ENCODE results near the gene MAGI1. TPM values are rescaled to one million over a fixed set of nuclear protein-coding genes. Genes with fewer than 3 reads are reported as not detected.
A peak's percentile ranks its signal among the peaks of the same experiment; 100 is the strongest.

Gene MAGI1
- total RNA-seq, 2 donors from 2014 or later, result 38.6 to 45.1 TPM

DNA sequence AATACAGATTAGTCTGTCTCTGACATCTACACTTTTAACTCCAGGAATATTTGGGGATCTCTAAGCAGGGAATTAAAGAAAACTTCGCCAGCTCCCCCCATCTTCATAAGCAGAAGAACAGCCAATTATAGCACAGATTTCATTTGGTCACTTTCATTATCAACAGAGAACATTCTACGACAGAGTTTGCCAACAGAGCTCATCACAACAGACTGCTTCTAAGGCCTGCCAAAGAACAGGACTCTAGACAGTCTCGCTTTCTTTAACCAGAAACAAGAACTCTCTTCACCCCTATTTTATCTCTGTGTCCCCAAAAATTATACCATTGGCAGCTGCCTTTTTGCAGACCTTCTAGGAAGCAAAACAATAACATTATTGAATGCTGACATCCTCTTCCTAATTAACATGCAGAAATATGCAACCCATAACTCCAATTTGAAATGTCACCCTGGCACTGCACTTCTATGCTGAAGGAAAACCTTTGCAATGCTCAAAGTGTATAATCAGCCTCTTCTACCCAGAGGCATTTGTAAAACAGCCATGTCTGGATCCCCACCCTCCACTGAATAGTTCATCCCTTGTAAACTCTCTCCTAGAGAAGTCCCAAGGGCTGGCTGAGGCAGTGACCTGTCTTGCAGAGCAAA lies 552.8 kb downstream of the MAGI1 start:
- no peak overlapping the region for H3K9ac ChIP-seq (ENCODE audit: extremely low read depth, low read length, poor library complexity, severe bottlenecking)
- TF ChIP-seq, protein P1, sequence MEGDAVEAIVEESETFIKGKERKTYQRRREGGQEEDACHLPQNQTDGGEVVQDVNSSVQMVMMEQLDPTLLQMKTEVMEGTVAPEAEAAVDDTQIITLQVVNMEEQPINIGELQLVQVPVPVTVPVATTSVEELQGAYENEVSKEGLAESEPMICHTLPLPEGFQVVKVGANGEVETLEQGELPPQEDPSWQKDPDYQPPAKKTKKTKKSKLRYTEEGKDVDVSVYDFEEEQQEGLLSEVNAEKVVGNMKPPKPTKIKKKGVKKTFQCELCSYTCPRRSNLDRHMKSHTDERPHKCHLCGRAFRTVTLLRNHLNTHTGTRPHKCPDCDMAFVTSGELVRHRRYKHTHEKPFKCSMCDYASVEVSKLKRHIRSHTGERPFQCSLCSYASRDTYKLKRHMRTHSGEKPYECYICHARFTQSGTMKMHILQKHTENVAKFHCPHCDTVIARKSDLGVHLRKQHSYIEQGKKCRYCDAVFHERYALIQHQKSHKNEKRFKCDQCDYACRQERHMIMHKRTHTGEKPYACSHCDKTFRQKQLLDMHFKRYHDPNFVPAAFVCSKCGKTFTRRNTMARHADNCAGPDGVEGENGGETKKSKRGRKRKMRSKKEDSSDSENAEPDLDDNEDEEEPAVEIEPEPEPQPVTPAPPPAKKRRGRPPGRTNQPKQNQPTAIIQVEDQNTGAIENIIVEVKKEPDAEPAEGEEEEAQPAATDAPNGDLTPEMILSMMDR (conservative IDR thresholded peaks at IDR 0.05), result no peak
- no peaks in the 10 kb centered on the region for H3K36me3 Mint-ChIP-seq (ENCODE audit: low read depth)
- no peaks in the 10 kb centered on the region for H3K27me3 Mint-ChIP-seq (ENCODE audit: insufficient read depth)
- no peak overlapping the region for H3K4me3 Mint-ChIP-seq
- 92 to 94% methylated on average over 3 of the region's 3 CpGs for WGBS, 2 experiments (ENCODE audit: insufficient coverage in 1 of 2, insufficient read length in 1 of 2)
- H3K27ac ChIP-seq (ENCODE audit: low read depth, low read length), result peak overlapping the region; percentile 36
- no peaks in the 10 kb centered on the region for H3K36me3 ChIP-seq (ENCODE audit: control insufficient read depth, insufficient read depth, low read length)
- H3K9me3 Mint-ChIP-seq, result no peaks in the 10 kb centered on the region
- no peak for DNase-seq
- H3K9me3 ChIP-seq (ENCODE audit: control insufficient read depth, low read length), result no peaks in the 10 kb centered on the region
- peaks cover 43% of the 10 kb centered on the region for H3K4me1 Mint-ChIP-seq
- no peaks in the 10 kb centered on the region for H3K27me3 ChIP-seq (ENCODE audit: control insufficient read depth, insufficient read depth, low read length, poor library complexity, severe bottlenecking)
- no peak overlapping the region for H3K4me3 ChIP-seq (ENCODE audit: low read length)
- no peak overlapping the region for H3K27ac Mint-ChIP-seq
- H3K4me1 ChIP-seq (ENCODE audit: control insufficient read depth, insufficient read depth, low read length), result peaks cover 2% of the 10 kb centered on the region

DNA sequence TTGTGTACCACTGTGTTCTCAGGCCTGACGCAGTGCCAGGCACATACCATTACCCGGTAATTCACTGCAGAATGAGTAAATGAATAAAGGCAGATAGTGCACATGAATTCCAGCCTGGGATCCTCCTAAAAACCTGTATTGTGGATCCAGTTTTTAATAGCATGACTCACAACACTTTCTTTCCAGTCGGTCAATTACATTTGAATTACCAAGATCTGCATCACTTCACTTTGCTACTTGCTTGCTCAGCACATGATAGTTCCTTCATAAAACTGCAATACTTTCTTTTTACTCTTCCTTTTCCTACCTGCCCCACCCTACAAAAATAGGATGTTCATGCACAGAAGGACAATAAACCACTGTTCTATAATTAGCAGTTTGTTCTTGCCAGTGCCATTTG lies 553.8 kb downstream of the MAGI1 start:
- H3K4me1 ChIP-seq (ENCODE audit: control insufficient read depth, insufficient read depth, low read length), result peaks cover 2% of the 10 kb centered on the region
- H3K9me3 Mint-ChIP-seq, result no peaks in the 10 kb centered on the region
- no peak overlapping the region for H3K9ac ChIP-seq (ENCODE audit: extremely low read depth, low read length, poor library complexity, severe bottlenecking)
- no peak overlapping the region for H3K4me3 Mint-ChIP-seq
- no peak for DNase-seq
- H3K27me3 Mint-ChIP-seq (ENCODE audit: insufficient read depth), result no peaks in the 10 kb centered on the region
- H3K27ac Mint-ChIP-seq, result no peak overlapping the region
- no peaks in the 10 kb centered on the region for H3K27me3 ChIP-seq (ENCODE audit: control insufficient read depth, insufficient read depth, low read length, poor library complexity, severe bottlenecking)
- 94% methylated on average over 2 of the region's 3 CpGs; no CpG with 5 or more reads in 1 of the 2 experiments for WGBS, 2 experiments (ENCODE audit: insufficient coverage in 1 of 2, insufficient read length in 1 of 2)
- peaks cover 45% of the 10 kb centered on the region for H3K4me1 Mint-ChIP-seq
- TF ChIP-seq, protein P1 (conservative IDR thresholded peaks at IDR 0.05), result no peak
- no peak overlapping the region for H3K4me3 ChIP-seq (ENCODE audit: low read length)
- H3K9me3 ChIP-seq (ENCODE audit: control insufficient read depth, low read length), result no peaks in the 10 kb centered on the region
- no peak overlapping the region for H3K27ac ChIP-seq (ENCODE audit: low read depth, low read length)
- no peaks in the 10 kb centered on the region for H3K36me3 ChIP-seq (ENCODE audit: control insufficient read depth, insufficient read depth, low read length)
- H3K36me3 Mint-ChIP-seq (ENCODE audit: low read depth), result no peaks in the 10 kb centered on the region

DNA sequence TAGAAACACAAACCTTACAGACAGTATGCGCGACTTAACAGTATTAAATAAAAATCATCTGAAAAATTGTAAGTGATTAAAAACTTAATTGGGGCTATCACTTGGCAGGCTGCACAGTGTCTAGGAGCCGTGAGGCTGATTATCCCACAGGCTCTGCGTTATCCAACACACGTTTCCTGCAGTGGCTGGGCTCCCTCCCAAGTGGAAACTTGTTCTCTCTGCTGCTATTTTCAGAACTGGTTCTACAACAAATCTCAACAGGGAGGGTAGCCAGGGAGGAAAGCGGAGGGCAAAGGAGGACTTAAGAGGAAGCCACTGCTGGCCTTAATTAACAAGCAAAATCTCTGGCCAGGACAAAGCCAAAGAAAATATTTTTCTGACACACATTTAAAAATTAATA lies 555.2 kb downstream of the MAGI1 start:
- no peaks in the 10 kb centered on the region for H3K36me3 Mint-ChIP-seq (ENCODE audit: low read depth)
- no peaks in the 10 kb centered on the region for H3K9me3 Mint-ChIP-seq
- no peak overlapping the region for H3K4me3 ChIP-seq (ENCODE audit: low read length)
- H3K27ac ChIP-seq (ENCODE audit: low read depth, low read length), result no peak overlapping the region
- no peaks in the 10 kb centered on the region for H3K36me3 ChIP-seq (ENCODE audit: control insufficient read depth, insufficient read depth, low read length)
- TF ChIP-seq, protein P1 (conservative IDR thresholded peaks at IDR 0.05), result no peak
- DNase-seq, result peak; percentile 68
- no peaks in the 10 kb centered on the region for H3K27me3 Mint-ChIP-seq (ENCODE audit: insufficient read depth)
- peak overlapping the region; percentile 1 for H3K27ac Mint-ChIP-seq
- H3K9ac ChIP-seq (ENCODE audit: extremely low read depth, low read length, poor library complexity, severe bottlenecking), result no peak overlapping the region
- peaks cover 2% of the 10 kb centered on the region for H3K4me1 ChIP-seq (ENCODE audit: control insufficient read depth, insufficient read depth, low read length)
- peaks cover 50% of the 10 kb centered on the region for H3K4me1 Mint-ChIP-seq
- no peaks in the 10 kb centered on the region for H3K9me3 ChIP-seq (ENCODE audit: control insufficient read depth, low read length)
- no peak overlapping the region for H3K4me3 Mint-ChIP-seq
- WGBS, 2 experiments (ENCODE audit: insufficient coverage in 1 of 2, insufficient read length in 1 of 2), result 89 to 90% methylated on average over 3 to 6 of the region's 6 CpGs
- H3K27me3 ChIP-seq (ENCODE audit: control insufficient read depth, insufficient read depth, low read length, poor library complexity, severe bottlenecking), result no peaks in the 10 kb centered on the region
